ENCODE measurements around the gene ITGB8.

ITGB8 gene

DNA sequence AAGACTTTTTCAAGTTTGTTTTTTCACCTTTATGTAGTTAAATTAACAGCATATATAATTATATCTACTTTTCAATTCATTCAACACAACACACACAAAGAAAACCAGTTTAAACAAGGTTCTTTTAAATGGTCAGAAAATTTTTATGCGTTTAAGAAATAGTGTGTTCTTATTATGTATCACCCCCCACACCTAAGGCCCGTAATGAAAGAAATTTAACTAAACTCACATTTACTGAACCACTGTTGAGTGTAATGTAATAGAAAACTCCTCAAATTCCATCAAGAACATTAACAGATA, 19.0 kb upstream of the ITGB8 start:
- CTCF ChIA-PET: interaction anchor here (1.1 to 4.9 kb wide), 28 partner anchors 8 to 603 kb away, joined by 3 to 47 read pairs (median 5); partner anchors contain the start of genes ITGB8 and POLR1F
- POLR2A ChIA-PET: no interaction called here
- TF ChIP-seq CTCF (IDR thresholded peaks at IDR 0.05; ENCODE audit: control extremely low read depth, extremely low read depth, low read depth, missing control alignments): no peak
- DNase-seq (ENCODE audit: extremely low spot score): no peak

DNA sequence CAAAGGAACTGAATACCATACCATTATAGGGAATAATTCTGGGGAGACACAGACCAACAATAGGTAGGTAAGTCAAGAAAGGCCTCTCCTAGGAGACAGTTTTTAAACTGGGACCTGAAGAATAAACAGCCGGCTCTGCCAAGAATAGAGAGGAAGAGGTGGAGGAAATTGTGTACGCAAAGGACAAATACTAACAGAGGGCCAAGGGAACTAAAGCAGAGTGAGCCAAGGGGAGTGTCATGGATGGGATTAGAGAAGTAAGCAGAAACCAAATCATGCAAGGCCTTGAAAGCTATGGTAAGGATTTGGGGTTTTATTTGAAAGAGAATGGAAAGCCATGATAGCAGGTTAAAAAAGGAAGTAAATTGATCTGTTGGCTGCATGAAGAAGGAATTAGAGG, 18.1 kb upstream of the ITGB8 start:
- DNase-seq (ENCODE audit: extremely low spot score): no peak
- ChIA-PET CTCF (interaction anchor here (0.7 to 4.9 kb wide), 16 partner anchors 9 to 604 kb away, joined by 3 to 47 read pairs (median 7); partner anchors contain the start of genes ITGB8 and POLR1F), POLR2A (no interaction called here)
- no peak for TF ChIP-seq CTCF (IDR thresholded peaks at IDR 0.05; ENCODE audit: control extremely low read depth, extremely low read depth, low read depth, missing control alignments)

DNA sequence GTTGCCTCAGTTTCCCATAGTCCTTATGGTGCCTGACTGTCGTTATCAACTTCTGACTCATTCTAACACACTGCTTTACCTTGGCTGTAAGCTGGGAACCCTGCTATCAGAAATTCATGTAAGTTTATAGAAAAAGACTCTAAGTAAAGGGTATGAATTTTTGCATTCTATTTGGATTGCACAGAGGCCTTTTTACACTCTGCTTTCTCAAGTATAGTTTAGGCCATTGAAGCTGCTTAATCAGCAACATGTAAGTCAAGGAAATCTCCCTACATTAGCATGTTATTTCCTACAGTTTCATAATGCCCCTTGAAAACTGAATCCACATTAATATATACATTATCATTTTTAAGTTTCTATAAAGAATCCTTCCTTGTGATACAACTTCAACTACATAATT, 17.1 kb upstream of the ITGB8 start:
- POLR2A ChIA-PET: no interaction called here
- CTCF ChIA-PET: interaction anchor here (0.7 to 4.9 kb wide), 11 partner anchors 8 to 605 kb away, joined by 3 to 47 read pairs (median 7); partner anchors contain the start of genes ITGB8 and POLR1F
- no peak for TF ChIP-seq CTCF (IDR thresholded peaks at IDR 0.05; ENCODE audit: control extremely low read depth, extremely low read depth, low read depth, missing control alignments)
- no peak for DNase-seq (ENCODE audit: extremely low spot score)

DNA sequence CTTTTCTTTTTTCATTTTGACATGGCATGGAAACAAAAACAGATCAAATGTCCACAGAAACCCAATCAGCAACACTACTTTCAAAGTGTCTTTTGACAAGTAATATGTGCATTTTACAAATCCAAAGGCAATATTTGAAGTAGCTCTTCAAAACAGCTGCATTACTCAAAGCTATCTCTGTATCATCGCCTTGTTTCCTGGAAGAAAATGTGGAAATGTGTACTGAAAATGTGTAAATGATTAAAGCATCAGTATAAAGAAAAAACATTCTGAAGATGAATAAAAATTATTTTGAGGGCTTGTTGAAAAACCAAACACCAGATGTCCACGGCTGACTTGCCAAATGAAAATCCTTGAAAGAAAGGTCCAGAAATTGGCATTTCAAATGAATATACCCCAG, 16.5 kb upstream of the ITGB8 start:
- POLR2A ChIA-PET: no interaction called here
- no peak for TF ChIP-seq CTCF (IDR thresholded peaks at IDR 0.05; ENCODE audit: control extremely low read depth, extremely low read depth, low read depth, missing control alignments)

GRCh38 chr7:20316706-20317105, 14.0 kb upstream of the ITGB8 start:
- DNase-seq (ENCODE audit: extremely low spot score): no peak
- no peak for TF ChIP-seq CTCF (IDR thresholded peaks at IDR 0.05; ENCODE audit: control extremely low read depth, extremely low read depth, low read depth, missing control alignments)
- POLR2A ChIA-PET: no interaction called here
- CTCF ChIA-PET: interaction anchor here (0.9 to 1.9 kb wide), 8 partner anchors 9 to 607 kb away, joined by 3 to 8 read pairs (median 4); no protein-coding TSS in a partner anchor

More for the DNA sequence above, 16.5 kb upstream of the ITGB8 start:
- no peak for DNase-seq (ENCODE audit: extremely low spot score)
- CTCF ChIA-PET: interaction anchor here (1.4 to 4.9 kb wide), 8 partner anchors 13 to 605 kb away, joined by 3 to 47 read pairs (median 5); partner anchors contain the start of gene POLR1F

GRCh38 chr7:20317413-20317812, 13.3 kb upstream of the ITGB8 start:
- TF ChIP-seq CTCF (IDR thresholded peaks at IDR 0.05; ENCODE audit: control extremely low read depth, extremely low read depth, low read depth, missing control alignments): no peak
- ChIA-PET POLR2A (no interaction called here), CTCF (interaction anchor here (0.9 to 1.9 kb wide), 6 partner anchors 10 to 334 kb away, joined by 3 to 8 read pairs (median 4); no protein-coding TSS in a partner anchor)
- DNase-seq (ENCODE audit: extremely low spot score): no peak
